NCI-H2107 (cell line): ENCODE data around the gene TDP1.

Source experiments
- DNase-seq: peaks from one replicate; lab custom pipeline; 2025; lab: John Stamatoyannopoulos, UW

The TDP1 gene

GRCh38 chr14:89941830-89942377 is 13.8 kb upstream of the TDP1 start:
- DNase-seq = no peak

- no peak for DNase-seq
These were observed 8.4 kb upstream of the TDP1 start for GRCh38 chr14:89947344-89947743.

GRCh38 chr14:89952576-89952975 is 3.2 kb upstream of the TDP1 start:
- DNase-seq = no peak

GRCh38 chr14:89953602-89954001 is 2.1 kb upstream of the TDP1 start:
- no peak for DNase-seq

- peak; percentile 99 for DNase-seq
These were observed 1.4 kb upstream of the TDP1 start, which contains the start of gene EFCAB11 for GRCh38 chr14:89954070-89955021. TSS of gene EFCAB11 (minus strand) at chr14:89954730. CDS start at chr14:89954660, 70 bp downstream.

- no peak for DNase-seq
These were observed 544 bp upstream of the TDP1 start for GRCh38 chr14:89955022-89955744.

GRCh38 chr14:89956661-89957009 is 908 bp downstream of the TDP1 start:
- DNase-seq = no peak

GRCh38 chr14:89957376-89957775 is 1.6 kb downstream of the TDP1 start:
- no peak for DNase-seq

- no peak for DNase-seq
These were observed 2.1 kb downstream of the TDP1 start for GRCh38 chr14:89957791-89958190.

- no peak for DNase-seq
These were observed 3.2 kb downstream of the TDP1 start for GRCh38 chr14:89958966-89959365.

GRCh38 chr14:89959853-89960445 is 4.2 kb downstream of the TDP1 start:
- DNase-seq = no peak

GRCh38 chr14:89960914-89961313 is 5.2 kb downstream of the TDP1 start:
- DNase-seq = no peak

- DNase-seq = no peak
These were observed 7.7 kb downstream of the TDP1 start for GRCh38 chr14:89963288-89963978.

GRCh38 chr14:89965839-89966238 is 10.1 kb downstream of the TDP1 start:
- DNase-seq = no peak

GRCh38 chr14:89973234-89973823 is 17.6 kb downstream of the TDP1 start:
- DNase-seq = peak; percentile 24

- DNase-seq = no peak
These were observed 21.9 kb downstream of the TDP1 start for GRCh38 chr14:89977668-89978067.

- no peak for DNase-seq
These were observed 22.9 kb downstream of the TDP1 start for GRCh38 chr14:89978656-89979055.

- no peak for DNase-seq
These were observed 27.6 kb downstream of the TDP1 start for GRCh38 chr14:89983375-89983774.

- DNase-seq = no peak
These were observed 30.9 kb downstream of the TDP1 start for GRCh38 chr14:89986462-89987160.

GRCh38 chr14:89987161-89987475 is 31.4 kb downstream of the TDP1 start:
- no peak for DNase-seq

- DNase-seq = no peak
These were observed 33.1 kb downstream of the TDP1 start for GRCh38 chr14:89988787-89989186.
